ENCODE results near the gene FCF1. TPM values are rescaled to one million over a fixed set of nuclear protein-coding genes. Genes with fewer than 3 reads are reported as not detected.

FCF1 gene
- total and polyA plus RNA-seq, 10 donors, result 6.9 to 42.2 (median 32.8) TPM

- 87 to 94% (median 90%) methylated on average over 3 of the region's 3 CpGs for WGBS, 5 donors
- no peak for DNase-seq
- intact Hi-C loops (cut with DNase I; ENCODE audit: low total_unique reads), result no loop called here
- Histone ChIP-seq H3K27me3 (replicated peaks in 1 of 7) (no peaks in the 10 kb centered on the region), H3K9me3 (peaks cover 0 to 19% (median 12%) of the 10 kb centered on the region in 8 donors), H3K27ac (no peak overlapping the region), H3K4me3 (no peak overlapping the region), H3K4me1 (peaks cover 0 to 37% (median 3%) of the 10 kb centered on the region in 6 donors), H3K36me3 (peaks cover 0 to 31% (median 6%) of the 10 kb centered on the region in 6 donors)
- no peak for TF ChIP-seq POLR2A (IDR thresholded peaks at IDR 0.05)
- TF ChIP-seq CTCF (IDR thresholded peaks at IDR 0.05 in 8 of 11, conservative IDR thresholded peaks at IDR 0.05 in 3 of 11), result no peak
- no peak for TF ChIP-seq POLR2AphosphoS5 (IDR thresholded peaks at IDR 0.05)
Measured at GRCh38 chr14:74703043-74703442, 9.9 kb upstream of the FCF1 start.

GRCh38 chr14:74704656-74705055, 8.3 kb upstream of the FCF1 start:
- H3K4me1 ChIP-seq, result peaks cover 0 to 40% (median 8%) of the 10 kb centered on the region in 6 donors
- H3K27ac ChIP-seq, result no peak overlapping the region
- H3K27me3 ChIP-seq (replicated peaks in 1 of 7), result no peaks in the 10 kb centered on the region
- no peak for DNase-seq
- 50 to 60% (median 60%) methylated on average over 2 of the region's 2 CpGs for WGBS, 5 donors
- H3K9me3 ChIP-seq, result peaks cover 0 to 19% (median 12%) of the 10 kb centered on the region in 8 donors
- intact Hi-C loops (cut with DNase I; ENCODE audit: low total_unique reads), result no loop called here
- H3K4me3 ChIP-seq, result no peak overlapping the region
- peaks cover 0 to 26% (median 5%) of the 10 kb centered on the region in 6 donors for H3K36me3 ChIP-seq
- TF ChIP-seq POLR2AphosphoS5 (IDR thresholded peaks at IDR 0.05), result no peak
- TF ChIP-seq CTCF (IDR thresholded peaks at IDR 0.05 in 8 of 11, conservative IDR thresholded peaks at IDR 0.05 in 3 of 11), result no peak
- TF ChIP-seq POLR2A (IDR thresholded peaks at IDR 0.05), result no peak

- TF ChIP-seq POLR2A (IDR thresholded peaks at IDR 0.05) (no peak), CTCF (IDR thresholded peaks at IDR 0.05 in 8 of 11, conservative IDR thresholded peaks at IDR 0.05 in 3 of 11) (no peak), POLR2AphosphoS5 (IDR thresholded peaks at IDR 0.05) (no peak)
- Histone ChIP-seq H3K4me3 (no peak overlapping the region), H3K27ac (no peak overlapping the region), H3K9me3 (peaks cover 0 to 19% (median 12%) of the 10 kb centered on the region in 8 donors), H3K36me3 (peaks cover 0 to 26% (median 3%) of the 10 kb centered on the region in 6 donors), H3K4me1 (peaks cover 6 to 48% (median 15%) of the 10 kb centered on the region in 6 donors), H3K27me3 (replicated peaks in 1 of 7) (no peaks in the 10 kb centered on the region)
- DNase-seq, result no peak
- intact Hi-C loops (cut with DNase I; ENCODE audit: low total_unique reads), result no loop called here
- 75 to 93% (median 81%) methylated on average over 5 of the region's 5 CpGs for WGBS, 5 donors
Measured at GRCh38 chr14:74705613-74706500, 7.1 kb upstream of the FCF1 start.

- TF ChIP-seq CTCF (IDR thresholded peaks at IDR 0.05 in 8 of 11, conservative IDR thresholded peaks at IDR 0.05 in 3 of 11) (no peak), POLR2A (IDR thresholded peaks at IDR 0.05) (no peak), POLR2AphosphoS5 (IDR thresholded peaks at IDR 0.05) (no peak)
- Histone ChIP-seq H3K27me3 (replicated peaks in 1 of 7) (no peaks in the 10 kb centered on the region), H3K36me3 (peaks cover 0 to 13% (median 3%) of the 10 kb centered on the region in 6 donors), H3K4me1 (peaks cover 23 to 88% (median 47%) of the 10 kb centered on the region in 6 donors), H3K27ac (no peak overlapping the region), H3K4me3 (no peak overlapping the region), H3K9me3 (no peaks in the 10 kb centered on the region)
- WGBS, 5 donors, result 89 to 100% (median 97%) methylated on average over 1 of the region's 1 CpG
- DNase-seq, result no peak
- intact Hi-C loops (cut with DNase I; ENCODE audit: low total_unique reads), result no loop called here
Measured at GRCh38 chr14:74710480-74710879, 2.5 kb upstream of the FCF1 start.

All from spleen (tissue), 11 donors.